Measurements from ENCODE around the gene ADAMTS17.

ADAMTS17 gene

DNA sequence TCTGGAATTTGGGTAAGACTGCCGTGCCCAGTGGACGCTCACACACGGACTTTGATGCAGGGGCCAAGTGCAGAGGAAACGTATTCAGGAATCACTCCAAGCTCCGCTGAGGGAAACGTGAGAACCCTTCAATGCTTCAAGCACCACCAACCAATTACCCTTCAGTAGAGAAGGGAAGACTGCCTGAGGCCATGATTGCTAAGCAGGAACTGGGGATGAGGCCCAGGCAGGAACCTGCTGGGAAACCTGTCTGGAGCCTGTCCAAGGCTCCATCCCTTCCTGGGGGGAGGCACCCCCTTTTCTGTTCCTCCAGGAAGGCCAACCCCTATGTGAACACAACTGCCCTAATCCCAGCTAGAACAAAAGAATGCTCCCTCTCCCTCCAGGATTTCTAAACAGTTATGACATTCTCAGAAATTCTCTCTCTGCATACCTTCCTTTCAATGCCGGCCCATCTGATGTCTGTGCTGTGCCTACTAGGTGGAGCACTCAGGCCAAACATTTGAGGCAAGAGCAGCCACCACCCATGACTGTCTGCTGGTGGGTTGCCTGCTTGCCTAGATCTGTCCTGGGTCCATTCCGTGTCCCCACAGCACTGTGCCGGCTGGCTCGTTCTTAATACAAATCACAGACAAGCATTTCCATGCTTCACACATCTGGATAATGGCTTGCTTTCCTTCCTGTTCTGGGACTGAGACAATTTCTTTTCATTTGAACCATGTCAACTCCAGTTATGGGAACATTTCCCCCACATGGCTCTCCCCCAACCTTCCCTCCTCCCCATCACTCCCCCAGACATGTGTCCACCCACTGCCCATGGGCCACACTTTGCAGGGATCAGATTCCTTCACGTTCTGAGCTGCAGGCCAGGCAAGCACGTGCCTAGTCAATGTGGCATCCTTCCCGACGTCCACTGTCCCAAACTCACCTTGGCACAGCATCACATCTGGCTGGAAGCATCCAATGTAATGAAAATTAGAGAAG is 149.4 kb downstream of the ADAMTS17 start:
- no peak for DNase-seq

DNA sequence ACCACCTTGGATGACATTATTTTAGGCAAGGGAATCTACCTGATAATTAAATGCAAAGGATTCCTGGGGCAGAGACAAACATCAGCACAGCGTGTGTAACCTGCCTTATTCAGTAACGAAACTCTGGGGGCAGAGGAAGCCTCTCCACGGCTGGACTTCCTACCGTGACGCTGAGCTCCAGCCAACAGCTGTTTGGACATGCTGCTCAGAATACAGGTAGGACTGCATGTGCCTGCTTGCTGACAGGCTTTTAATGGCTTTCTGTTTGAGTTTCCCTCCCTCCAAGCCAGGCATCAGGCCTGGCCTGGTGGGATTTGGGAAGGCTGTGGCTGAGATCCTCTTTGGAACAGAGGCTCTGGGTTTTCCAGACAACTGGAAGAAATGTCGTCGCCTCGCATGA is 150.6 kb downstream of the ADAMTS17 start:
- no peak for DNase-seq

DNA sequence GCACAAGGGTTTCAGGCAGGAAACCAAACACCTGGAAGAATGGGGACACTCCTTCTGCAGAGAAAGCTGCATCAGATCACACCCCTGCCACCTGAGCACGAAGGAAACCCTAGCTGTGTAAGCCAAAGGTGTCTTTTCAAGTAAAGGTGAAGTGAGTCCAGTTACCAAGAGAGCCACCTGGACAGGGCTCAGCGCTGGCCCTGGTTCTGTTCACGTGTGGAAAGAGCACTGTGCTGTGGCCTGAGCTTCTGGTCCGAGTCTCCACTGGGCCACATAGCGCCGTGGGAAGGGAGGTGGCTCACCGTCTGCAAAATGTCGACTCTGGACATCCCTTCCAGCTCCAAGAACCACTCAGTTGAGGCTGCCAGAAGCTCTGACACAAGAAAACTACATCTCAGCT is 151.1 kb downstream of the ADAMTS17 start:
- no peak for DNase-seq

DNA sequence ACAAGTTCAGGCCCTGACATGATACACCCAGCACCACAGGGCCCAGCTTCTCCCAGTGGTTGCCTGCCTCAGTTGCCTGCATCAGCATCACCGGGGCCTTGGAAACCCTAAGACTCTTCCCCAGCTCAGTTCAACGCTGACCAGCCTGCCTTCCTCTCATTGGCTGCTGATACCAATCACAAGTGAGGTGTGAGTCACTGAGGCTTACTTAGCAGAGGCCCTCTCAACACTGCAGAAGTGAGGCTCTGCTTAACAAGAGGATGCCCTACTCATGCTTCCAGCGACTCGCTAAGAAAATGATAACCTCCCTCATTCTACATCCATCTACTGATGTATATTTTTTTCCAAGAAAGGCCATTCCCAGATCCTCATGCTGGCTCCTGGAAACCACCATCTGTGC is 151.9 kb downstream of the ADAMTS17 start:
- no peak for DNase-seq

DNA sequence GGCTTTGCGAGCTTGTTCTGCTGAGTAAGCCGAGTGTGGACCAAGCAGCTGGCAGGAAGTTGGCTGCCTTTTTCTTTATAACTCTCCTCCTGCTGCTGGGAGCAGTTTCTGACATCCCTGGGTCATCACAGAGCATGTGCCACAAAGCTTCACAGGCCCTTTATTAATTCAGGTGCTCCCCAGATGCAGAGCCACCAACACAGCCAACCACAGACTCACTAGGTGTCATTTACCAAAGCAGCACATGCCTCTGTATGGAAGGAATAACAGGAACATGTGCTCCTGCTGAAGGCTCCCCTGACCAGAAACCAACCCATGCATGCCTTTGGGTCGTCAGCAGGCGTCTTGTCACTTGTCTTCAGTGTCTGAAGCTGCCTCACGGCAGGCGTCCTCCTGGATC is 152.5 kb downstream of the ADAMTS17 start:
- DNase-seq, result no peak

DNA sequence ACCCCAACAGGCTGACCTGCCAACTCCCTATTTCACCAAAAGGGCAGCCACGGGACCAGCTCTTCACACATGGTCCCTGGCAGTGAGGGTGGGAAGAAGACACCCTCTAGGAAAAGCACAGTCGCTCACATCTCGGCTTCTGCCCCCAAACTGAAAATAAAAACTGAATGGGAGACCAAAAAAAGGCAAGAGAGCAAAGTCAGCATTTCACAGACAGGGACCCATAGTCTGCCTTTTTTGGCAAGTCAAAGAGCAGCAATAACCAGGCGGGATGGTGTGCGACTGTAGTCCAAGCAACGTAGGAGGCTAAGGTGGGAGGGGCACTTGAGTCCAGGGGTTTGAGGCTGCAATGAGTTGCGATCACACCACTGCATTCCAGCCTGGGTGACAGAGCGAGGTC is 154.1 kb downstream of the ADAMTS17 start:
- no peak for DNase-seq

DNA sequence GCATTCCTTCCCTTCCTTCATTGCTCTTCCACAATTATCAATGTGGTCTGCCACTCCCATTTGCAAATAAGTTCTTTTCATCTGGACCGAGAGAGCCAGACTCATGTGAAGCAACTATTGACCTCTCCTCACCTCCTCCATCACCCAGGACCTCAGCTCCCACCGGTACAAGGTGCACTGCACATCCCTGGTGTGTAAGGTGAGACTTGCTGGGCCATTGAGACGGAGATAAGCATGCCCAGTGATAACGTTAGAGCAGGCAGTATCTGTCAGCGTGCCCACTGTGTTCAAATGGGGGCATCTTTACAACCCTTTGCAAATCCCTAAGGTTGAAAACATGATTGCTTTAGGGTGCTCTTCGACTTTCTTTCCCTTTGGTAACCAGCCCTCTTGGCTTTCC is 154.8 kb downstream of the ADAMTS17 start:
- DNase-seq, result no peak

DNA sequence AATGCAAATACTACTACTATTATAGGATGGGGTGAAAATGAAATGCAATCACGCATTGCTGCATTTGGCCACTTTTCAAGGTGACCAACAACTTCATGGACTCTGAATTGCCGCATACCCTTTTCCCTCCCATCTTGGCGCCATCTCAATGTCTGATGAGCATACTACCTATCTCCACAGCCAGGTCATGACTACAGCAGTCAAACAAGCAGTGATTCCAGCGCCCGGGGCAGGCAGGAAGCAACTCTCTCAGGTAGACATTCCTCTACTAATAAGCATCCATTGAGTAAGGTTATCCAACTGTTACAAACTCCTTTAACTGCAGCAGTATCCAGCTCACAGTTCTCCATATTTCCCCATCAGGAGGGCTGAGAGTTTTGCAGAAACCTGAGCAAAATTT is 155.4 kb downstream of the ADAMTS17 start:
- DNase-seq, result no peak

DNA sequence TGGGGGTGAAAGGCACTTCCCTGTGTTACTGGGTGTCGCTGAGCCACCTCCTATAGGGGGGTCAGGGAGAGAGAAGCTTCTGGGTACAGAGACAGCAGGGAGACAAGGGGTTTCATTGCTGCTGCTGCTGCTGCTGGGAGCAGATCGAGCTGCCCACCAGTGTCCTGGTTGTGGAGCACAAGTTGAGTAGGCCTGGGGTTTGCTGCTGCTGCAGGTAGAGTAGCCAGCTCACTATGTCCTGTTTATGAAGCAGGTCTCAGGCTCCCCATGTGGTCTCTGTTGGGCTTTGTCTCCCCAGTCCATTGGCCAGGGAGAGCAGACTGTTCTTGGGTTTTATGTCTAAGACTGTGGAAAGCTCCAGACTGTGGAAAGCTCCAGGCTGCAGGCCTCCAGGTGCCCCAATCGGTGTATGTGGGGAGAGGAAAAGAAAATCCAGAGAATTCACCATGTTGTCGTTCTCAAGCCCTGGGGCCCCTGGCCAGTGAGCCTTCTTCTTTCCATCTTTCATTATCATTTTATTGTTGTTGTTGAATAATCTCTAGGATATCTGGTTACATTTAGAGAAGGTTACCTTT is 157.8 kb downstream of the ADAMTS17 start:
- no peak for DNase-seq

DNA sequence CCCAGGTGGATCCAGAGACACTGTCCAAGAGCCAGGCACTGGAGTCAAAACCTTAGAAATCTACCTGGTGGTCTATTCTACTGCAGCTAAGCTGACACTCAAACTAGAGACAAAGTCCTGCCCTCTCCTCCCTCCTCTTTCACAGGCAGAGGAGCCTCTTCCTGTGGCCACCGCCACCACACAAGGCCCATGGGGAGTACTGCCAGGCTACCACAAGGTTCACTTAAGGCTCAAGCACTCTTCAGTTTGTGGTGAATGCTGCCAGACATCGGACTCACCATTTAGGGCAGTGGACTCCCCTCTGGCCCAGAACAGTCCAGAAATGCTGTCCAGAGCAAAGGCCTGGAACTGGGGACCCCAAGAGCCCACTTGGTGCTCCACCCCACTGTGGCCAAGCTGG is 160.9 kb downstream of the ADAMTS17 start:
- DNase-seq, result no peak

DNA sequence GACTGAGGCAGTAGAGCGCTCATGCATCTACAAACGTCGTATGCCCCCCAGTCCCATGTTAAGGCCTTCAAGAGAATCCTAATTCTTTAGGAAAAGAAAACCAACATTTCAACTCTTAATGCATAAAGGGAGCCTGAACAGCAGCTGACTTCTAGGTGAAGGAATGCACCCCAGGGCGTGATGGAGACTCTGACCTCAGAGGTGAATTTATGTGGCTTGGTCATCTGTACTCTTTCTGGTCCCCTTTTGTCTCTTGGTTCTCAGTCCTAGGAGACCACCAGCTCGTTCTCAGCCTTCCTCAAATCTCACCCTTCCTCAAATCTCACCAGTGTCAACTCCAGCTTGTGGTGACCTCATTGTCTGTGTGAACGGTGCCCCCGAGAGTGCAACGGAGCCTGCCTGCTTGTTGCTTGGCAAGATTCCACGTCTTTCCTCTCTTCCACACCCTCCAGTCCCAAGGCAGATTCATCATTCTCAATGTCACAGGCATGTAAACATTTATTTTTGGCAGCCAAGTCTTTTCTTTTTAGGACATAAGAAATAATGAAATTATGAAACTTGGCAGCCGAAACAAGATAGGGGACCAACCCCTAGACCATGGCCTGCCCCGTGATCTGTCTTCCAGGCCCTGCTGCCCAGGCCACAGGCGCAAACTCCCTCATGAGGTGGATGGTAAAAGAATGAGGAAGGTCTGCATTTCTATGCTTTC is 166.2 kb downstream of the ADAMTS17 start:
- DNase-seq, result no peak

DNA sequence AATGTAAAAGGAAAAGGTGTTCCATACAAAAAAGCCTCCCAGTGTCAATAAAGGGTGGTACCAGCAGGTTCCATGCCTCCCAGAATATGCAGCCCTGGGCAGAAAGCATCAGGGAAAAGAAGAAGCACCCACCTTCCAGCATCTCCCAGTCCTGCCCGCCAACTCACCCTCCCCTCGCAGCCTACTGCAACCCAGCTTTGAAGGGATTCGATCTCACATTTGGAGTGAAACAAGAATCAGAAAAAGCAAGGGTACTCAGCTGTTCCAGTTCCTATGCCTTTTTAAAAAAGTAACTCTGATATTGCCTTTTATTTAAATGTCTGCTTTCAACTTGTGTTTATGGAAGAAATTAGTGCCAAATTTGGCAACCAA is 166.9 kb downstream of the ADAMTS17 start:
- no peak for DNase-seq

DNA sequence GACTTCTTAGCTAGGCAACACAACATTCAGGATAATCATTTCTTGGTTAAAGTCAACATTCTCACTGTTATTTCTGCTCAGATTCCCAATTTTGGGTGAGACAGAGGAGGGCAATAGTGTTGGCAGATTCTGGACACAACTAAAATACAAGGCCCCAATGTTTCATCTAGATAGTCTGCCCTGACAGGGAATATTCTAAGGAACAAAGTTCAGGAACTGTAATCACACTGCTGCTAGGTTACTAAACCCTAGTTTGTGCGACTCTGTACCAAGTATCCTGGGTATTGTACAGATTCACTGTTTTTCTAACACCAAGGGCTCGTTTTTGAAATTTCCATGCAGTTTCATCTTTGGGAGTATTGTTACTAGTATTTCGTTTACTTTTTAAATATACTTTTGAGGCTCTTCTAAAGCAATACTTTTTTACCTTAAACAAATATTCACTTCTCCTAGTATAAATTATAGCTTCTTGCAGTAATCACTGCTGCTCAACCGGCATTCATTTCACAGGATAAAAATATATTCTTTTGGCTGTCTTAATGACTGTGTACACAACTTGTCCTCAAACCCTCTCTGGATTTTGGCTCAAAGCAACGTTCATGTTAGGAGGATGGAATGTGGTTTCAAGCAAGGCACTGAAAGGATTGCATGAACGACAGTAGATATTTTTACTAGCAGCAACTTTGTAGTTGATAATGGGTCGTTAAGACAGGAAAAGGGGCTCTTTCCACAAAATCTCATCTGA is 167.4 kb downstream of the ADAMTS17 start:
- no peak for DNase-seq

DNA sequence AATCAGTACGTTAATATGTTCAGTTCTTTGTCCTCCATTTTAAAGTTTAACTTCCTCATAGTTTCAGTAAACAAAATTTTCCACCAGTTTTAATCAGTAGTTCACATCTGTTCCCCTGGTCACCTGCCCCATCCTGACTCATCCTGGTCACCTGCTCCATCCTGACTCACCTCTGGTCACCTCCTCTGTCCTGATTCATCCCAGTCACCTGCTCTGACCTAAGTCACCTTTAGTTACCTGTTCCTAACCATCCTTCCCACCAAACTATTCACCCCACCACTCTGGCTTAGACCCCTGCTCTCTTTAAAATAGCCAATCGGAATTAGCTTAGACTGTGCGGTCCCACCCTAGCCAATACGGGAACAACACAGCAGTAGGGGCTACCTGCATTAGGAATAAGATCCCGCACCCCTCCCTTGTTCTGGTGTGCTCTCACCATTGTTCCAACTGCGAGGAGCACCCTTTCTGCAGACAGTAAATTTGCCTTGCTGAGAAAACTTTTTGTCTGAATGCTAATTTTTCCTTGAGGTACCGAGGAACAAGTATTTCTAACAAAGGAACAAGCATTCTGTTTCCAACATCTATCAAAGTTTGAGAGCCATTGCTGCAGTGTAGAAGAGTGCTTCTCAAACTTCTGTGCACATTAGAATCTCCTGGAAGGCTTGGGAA is 169.3 kb downstream of the ADAMTS17 start:
- no peak for DNase-seq

DNA sequence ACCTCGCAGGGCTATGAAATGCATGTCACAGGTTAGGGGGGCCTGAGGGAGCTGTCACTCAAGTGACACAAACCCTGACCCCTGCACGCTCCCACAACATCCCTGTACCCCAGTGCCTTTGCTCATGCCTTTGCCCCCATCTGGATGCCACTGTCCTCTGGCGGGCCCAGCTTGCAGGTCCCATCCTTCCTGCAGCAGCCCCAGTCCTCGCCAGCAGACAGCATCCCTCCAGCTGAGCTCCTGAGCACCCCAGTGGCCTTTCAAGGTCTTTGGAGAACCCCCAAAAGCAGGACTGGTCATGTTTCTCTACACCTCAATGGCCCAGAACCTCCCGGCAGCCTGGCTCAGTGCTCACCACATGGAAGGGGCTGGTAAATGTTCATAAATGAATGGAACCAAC is 170.4 kb downstream of the ADAMTS17 start:
- DNase-seq, result no peak

DNA sequence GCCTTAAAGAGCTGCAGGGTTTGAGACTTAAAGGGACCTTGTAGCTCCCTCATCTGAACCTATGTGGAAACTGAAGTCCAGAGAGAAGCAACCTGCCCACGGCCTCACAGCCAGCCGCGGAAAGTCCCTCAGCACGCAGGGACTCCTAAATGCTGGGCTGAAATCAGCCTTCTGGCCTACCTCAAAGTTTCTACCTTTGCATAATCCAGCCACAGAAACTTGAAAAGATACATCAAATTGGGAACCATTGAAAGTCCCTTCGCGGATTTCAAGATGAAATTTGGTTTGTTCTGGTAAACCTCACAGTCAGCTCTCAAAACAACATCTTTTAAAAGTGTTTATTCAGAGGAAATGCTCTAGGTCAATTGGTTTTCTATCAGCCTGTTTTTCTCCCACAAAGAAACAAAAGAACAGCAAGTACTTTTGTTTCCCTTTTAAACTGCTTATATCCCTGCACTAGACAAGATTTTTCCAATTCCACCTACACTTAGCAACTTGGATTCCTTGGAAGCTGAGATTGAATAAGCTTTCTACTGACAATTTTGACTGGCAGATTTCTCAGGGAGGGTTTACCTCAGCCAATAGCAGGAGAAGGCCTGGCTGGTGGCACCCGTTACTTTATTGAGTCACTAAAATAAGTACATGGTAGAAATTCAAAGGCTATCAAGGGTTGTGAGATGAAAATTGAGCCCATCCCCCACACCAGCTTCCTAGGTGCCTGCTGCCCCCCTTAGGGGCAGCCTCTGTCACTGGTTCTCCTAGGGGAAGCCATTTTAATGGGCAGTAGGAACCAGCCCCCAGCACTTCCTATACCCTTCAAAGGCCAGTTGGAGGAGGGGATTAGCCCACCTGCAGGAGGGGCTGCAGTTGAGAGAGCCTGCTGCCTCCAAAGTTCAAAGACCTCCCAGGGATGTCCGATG is 171.2 kb downstream of the ADAMTS17 start:
- no peak for DNase-seq

DNA sequence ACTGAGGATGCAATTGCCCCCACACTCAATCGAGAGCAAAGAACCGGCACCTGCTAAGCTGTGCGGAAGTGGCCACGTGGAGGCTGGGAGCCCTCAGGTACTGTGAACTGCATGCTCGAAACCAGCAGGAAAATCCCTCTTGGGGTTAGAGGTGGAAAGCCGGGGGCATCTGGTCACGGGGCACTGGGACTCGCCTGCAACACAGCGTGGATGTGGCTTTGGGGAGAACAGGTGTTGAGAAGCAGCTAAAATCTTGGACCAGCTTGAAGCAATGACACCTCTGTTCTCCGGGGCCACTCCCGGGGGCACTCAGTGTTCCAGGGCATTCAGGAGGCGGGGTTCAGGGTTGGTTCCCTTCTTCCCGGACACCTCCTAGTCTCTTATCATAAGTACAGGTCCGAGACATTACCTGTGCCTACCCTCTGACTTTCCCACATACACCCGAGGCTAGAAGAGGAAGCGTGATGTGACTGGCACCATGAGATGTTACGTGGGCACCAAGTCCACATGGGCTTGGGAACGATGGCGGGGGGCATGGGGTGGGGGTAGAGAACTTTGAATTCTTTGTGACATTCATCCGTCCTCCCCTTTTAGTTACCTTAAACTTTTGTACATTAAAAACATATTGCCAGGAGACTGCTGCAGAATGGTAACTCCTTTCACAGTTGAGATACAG is 172.0 kb downstream of the ADAMTS17 start:
- DNase-seq, result no peak

DNA sequence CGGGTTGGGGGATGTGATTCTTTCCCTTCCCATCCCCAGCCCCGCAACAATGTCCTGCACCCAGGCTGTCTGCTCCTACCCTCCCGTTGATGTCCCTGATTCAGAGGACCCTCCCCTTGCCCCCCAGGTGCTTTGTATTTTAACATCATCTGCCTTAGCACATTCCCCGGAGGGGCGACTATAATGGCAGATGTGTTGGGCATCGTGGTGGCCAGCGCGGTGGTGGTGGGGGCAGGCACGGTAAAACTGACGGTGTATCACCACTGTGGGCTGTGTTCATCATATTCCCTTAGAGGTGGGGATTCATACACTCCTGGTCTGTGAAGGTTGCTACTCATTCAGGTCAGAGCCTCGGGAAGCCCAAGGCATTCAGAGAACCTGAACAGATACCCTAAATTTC is 173.0 kb downstream of the ADAMTS17 start:
- no peak for DNase-seq

DNA sequence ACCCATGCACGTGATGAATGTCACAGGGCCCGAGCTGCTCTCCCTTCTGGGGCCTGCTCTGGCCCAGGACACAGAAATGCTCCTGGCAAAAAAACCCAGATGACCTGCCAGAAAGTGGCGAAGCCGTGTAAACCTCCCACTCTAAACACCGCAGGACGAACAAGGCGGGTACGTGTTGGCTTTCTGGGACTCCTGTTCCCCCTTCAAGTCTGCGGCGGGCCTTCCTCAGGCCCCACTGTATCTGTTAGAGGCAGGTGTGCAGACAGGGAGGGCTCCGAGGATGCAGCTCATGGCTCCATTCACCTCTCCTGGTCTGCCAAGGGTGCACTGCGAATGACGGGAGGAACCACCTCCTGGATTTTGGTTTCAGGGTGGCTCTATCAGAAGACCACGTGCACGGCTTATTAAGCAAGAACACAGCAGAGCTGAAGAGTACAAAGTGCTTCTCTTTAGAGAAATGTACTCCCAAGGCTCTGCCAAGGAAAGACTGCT is 173.8 kb downstream of the ADAMTS17 start:
- no peak for DNase-seq

DNA sequence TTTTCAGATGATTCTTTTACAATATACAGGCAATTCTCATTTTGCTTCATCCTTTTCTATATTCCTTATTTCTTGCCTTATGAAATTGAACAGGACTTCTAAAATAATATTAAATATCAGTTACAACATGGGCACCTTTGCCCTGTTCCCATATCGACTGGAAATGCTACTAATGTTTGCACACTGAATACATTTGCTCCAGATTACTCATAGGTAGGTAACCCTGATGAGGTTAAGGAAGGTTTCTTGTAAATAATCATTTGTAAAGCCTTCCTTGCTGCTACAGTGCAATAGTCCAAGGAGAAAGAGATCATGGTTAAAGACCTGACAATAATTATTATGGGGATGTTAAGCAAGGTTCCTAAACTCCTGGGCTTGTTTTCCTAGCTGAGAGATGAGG is 175.5 kb downstream of the ADAMTS17 start:
- no peak for DNase-seq

DNA sequence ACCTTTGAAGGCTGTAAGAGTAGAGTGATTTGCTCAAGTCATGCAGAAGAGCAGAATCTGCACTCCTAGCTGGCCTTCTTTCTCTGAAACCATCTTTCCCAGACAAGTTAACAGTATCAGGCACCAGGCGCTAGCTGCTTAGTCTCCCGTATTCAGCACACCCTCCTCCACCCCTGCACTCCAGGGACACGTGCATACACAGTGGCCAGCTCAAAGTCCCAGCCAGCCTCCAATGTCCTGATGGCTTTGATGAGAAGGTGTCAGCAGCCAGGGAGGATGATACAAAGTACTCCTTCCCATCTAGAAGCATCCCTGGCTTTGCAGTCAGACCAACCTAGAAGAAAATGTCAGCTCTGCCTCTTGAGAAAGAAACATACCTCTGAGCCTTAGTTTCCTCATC is 177.8 kb downstream of the ADAMTS17 start:
- DNase-seq, result no peak
